Stimulated activated CD8-positive, alpha-beta memory T cell treated with anti-CD3 and anti-CD28 coated beads, Interleukin-7, amount 100 ng/mL, for 24 hours (primary cell): ENCODE data around the gene ACSBG1.

Experiments used
- DNase-seq: peaks from one replicate; pipeline ENCODE4 v3.0.0-alpha.2; 2020; ENCODE audit warnings: low read depth

The ACSBG1 gene

GRCh38 chr15:78203346-78204225 lies 30.8 kb downstream of the ACSBG1 start:
- DNase-seq = no peak

- DNase-seq = no peak
Observed at GRCh38 chr15:78201281-78202190, 32.8 kb downstream of the ACSBG1 start.

- DNase-seq = no peak
Observed at GRCh38 chr15:78200276-78200930, 34.0 kb downstream of the ACSBG1 start.

GRCh38 chr15:78197632-78198031 lies 36.7 kb downstream of the ACSBG1 start:
- no peak for DNase-seq

GRCh38 chr15:78195735-78196201 lies 38.6 kb downstream of the ACSBG1 start:
- DNase-seq = peak; percentile 15

GRCh38 chr15:78194568-78194925 lies 39.8 kb downstream of the ACSBG1 start:
- DNase-seq = no peak

- DNase-seq = no peak
Observed at GRCh38 chr15:78193731-78194567, 40.4 kb downstream of the ACSBG1 start.

- DNase-seq = no peak
Observed at GRCh38 chr15:78192826-78193594, 41.4 kb downstream of the ACSBG1 start.

GRCh38 chr15:78182821-78183220 lies 51.5 kb downstream of the ACSBG1 start:
- no peak for DNase-seq

GRCh38 chr15:78182336-78182700 lies 52.0 kb downstream of the ACSBG1 start:
- no peak for DNase-seq

- no peak for DNase-seq
Observed at GRCh38 chr15:78179906-78180305, 54.5 kb downstream of the ACSBG1 start.

- DNase-seq = no peak
Observed at GRCh38 chr15:78179286-78179840, 55.0 kb downstream of the ACSBG1 start.

GRCh38 chr15:78178064-78178463 lies 56.3 kb downstream of the ACSBG1 start:
- no peak for DNase-seq

- no peak for DNase-seq
Observed at GRCh38 chr15:78177447-78177873, 56.9 kb downstream of the ACSBG1 start.

- DNase-seq = no peak
Observed at GRCh38 chr15:78175330-78175729, 59.0 kb downstream of the ACSBG1 start.

GRCh38 chr15:78174401-78174800 lies 60.0 kb downstream of the ACSBG1 start:
- DNase-seq = no peak

GRCh38 chr15:78171864-78172472 lies 62.4 kb downstream of the ACSBG1 start:
- DNase-seq = no peak

GRCh38 chr15:78170848-78171773 lies 63.3 kb downstream of the ACSBG1 start:
- DNase-seq = no peak

GRCh38 chr15:78168608-78169007 lies 65.8 kb downstream of the ACSBG1 start:
- no peak for DNase-seq
